ENCODE results near the gene PGAM2. TPM values are rescaled to one million over a fixed set of nuclear protein-coding genes. Genes with fewer than 3 reads are reported as not detected.

Gene PGAM2
- total RNA-seq, 1 donor from 2014 or later: 1.8 TPM

DNA sequence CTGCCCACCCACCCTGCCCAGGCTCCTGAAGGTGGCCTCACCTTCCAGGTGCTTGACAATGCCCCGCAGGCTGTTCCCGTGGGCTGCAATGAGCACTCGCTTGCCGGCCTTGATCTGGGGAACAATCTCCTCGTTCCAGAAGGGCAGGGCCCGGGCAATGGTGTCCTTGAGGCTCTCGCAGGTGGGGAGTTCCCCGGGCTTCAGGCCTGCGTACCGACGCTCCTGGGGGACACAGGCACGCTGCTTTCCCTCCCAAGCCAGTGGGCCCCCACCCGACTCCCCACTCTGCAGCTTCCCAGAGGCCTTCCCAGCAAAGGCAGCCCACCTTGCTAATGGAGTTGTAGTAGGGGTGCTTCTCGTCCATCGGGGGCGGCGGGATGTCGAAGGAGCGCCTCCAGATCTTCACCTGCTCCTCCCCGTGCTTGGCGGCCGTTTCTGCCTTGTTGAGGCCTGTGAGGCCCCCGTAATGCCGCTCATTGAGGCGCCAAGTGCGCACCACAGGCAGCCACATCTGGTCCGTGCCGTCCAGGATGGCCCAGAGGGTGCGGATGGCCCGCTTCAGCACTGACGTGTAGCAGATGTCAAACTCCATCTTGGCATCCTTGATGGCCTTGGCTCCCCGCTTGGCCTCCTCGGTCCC, 456 bp downstream of the PGAM2 start:
- Mint-ChIP-seq H3K9me3 (no peaks in the 10 kb centered on the region), H3K36me3 (ENCODE audit: low read depth) (no peaks in the 10 kb centered on the region), H3K4me1 (peaks cover 20% of the 10 kb centered on the region), H3K27ac (ENCODE audit: unreplicated experiment) (peak overlapping the region; percentile 50), H3K4me3 (peak overlapping the region; percentile 79), H3K27me3 (ENCODE audit: low read depth) (peaks cover 28% of the 10 kb centered on the region)
- DNase-seq (ENCODE audit: low read depth, low spot score): no peak
- TF ChIP-seq, protein P1, sequence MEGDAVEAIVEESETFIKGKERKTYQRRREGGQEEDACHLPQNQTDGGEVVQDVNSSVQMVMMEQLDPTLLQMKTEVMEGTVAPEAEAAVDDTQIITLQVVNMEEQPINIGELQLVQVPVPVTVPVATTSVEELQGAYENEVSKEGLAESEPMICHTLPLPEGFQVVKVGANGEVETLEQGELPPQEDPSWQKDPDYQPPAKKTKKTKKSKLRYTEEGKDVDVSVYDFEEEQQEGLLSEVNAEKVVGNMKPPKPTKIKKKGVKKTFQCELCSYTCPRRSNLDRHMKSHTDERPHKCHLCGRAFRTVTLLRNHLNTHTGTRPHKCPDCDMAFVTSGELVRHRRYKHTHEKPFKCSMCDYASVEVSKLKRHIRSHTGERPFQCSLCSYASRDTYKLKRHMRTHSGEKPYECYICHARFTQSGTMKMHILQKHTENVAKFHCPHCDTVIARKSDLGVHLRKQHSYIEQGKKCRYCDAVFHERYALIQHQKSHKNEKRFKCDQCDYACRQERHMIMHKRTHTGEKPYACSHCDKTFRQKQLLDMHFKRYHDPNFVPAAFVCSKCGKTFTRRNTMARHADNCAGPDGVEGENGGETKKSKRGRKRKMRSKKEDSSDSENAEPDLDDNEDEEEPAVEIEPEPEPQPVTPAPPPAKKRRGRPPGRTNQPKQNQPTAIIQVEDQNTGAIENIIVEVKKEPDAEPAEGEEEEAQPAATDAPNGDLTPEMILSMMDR (conservative IDR thresholded peaks at IDR 0.05): no peak

- TF ChIP-seq, protein P1 (conservative IDR thresholded peaks at IDR 0.05): no peak
- Mint-ChIP-seq H3K9me3 (no peaks in the 10 kb centered on the region), H3K4me1 (peaks cover 20% of the 10 kb centered on the region), H3K4me3 (peak overlapping the region; percentile 50), H3K27ac (ENCODE audit: unreplicated experiment) (peak overlapping the region; percentile 6), H3K27me3 (ENCODE audit: low read depth) (peaks cover 28% of the 10 kb centered on the region), H3K36me3 (ENCODE audit: low read depth) (no peaks in the 10 kb centered on the region)
- DNase-seq (ENCODE audit: low read depth, low spot score): no peak
Measured at GRCh38 chr7:44063894-44064651, 1.3 kb downstream of the PGAM2 start.

DNA sequence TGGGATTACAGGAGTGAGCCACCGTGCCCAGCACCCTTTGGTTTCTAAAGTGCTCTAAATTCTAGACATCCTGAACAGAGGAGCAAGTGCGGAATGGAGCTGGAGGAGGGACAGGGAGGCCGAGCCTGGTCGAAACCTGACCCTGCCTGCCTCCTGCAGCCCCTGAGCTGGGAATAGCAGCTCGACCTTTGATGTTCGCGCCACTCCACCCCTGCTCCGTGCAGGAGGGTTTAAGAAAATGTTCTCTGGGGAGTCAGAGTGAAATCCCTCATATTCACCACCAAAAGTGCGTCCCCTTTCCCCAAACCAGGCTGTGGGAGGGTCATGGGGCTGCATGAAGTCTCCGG, 1.8 kb downstream of the PGAM2 start:
- Mint-ChIP-seq H3K9me3 (no peaks in the 10 kb centered on the region), H3K36me3 (ENCODE audit: low read depth) (peaks cover 3% of the 10 kb centered on the region), H3K27ac (ENCODE audit: unreplicated experiment) (peak overlapping the region; percentile 6), H3K27me3 (ENCODE audit: low read depth) (peaks cover 28% of the 10 kb centered on the region), H3K4me3 (no peak overlapping the region), H3K4me1 (peaks cover 20% of the 10 kb centered on the region)
- DNase-seq (ENCODE audit: low read depth, low spot score): no peak
- TF ChIP-seq, protein P1 (conservative IDR thresholded peaks at IDR 0.05): no peak

GRCh38 chr7:44062903-44063295, 2.5 kb downstream of the PGAM2 start:
- Mint-ChIP-seq H3K36me3 (ENCODE audit: low read depth) (peaks cover 3% of the 10 kb centered on the region), H3K4me3 (no peak overlapping the region), H3K9me3 (no peaks in the 10 kb centered on the region), H3K27ac (ENCODE audit: unreplicated experiment) (no peak overlapping the region), H3K4me1 (peaks cover 20% of the 10 kb centered on the region), H3K27me3 (ENCODE audit: low read depth) (peaks cover 24% of the 10 kb centered on the region)
- TF ChIP-seq, protein P1 (conservative IDR thresholded peaks at IDR 0.05): no peak
- DNase-seq (ENCODE audit: low read depth, low spot score): no peak

- Mint-ChIP-seq H3K4me1 (peaks cover 20% of the 10 kb centered on the region), H3K9me3 (no peaks in the 10 kb centered on the region), H3K36me3 (ENCODE audit: low read depth) (peaks cover 3% of the 10 kb centered on the region), H3K4me3 (no peak overlapping the region), H3K27ac (ENCODE audit: unreplicated experiment) (no peak overlapping the region), H3K27me3 (ENCODE audit: low read depth) (peaks cover 20% of the 10 kb centered on the region)
- TF ChIP-seq, protein P1 (conservative IDR thresholded peaks at IDR 0.05): no peak
- no peak for DNase-seq (ENCODE audit: low read depth, low spot score)
Measured at GRCh38 chr7:44062180-44062902, 3.0 kb downstream of the PGAM2 start.
